Retina (tissue), 1 donor: ENCODE results near the gene TRIM71.
"Not testable (repeated sequence)": the region's sequence is repeated elsewhere in the genome, so short reads cannot be mapped to it uniquely, and the experiment has no call there.

Experiments
- DNase-seq: peaks from one replicate; pipeline ENCODE4 v3.0.0-alpha.2; 2016

Gene TRIM71

DNA sequence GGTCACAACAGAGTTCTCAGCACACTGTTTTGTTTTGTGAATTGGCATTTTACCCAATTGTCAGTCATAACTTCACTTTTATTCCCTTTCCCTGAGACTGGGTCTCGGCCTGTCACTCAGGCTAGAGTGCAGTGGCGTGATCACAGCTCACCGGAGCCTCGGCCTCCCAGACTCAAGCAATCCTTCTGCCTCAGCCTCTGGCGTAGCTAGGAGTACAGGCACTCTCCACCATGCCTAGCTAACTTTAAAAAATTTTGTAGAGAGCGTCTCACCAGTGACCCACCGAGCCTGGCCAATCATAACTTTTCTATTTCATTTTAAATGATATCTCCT is 26.5 kb downstream of the TRIM71 start:
- no peak for DNase-seq

DNA sequence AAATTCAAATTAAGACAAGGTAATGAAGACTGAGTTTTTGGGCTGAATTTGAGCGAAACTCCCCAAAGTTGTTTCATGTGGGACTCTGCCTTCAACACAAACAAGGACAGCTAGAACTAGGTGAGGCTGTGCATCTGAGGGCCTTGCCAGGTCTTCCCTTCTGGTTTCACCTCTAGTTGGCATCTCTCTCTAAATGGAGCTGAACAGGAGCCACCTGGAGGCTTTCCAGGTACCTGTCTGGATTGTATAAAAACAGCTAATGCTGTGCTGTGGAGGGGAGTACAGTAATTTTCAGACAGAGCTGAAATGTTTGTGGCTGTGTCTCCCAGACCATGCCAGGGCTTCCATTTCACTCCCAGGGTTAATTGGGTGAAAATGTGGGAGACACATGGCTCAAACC is 27.1 kb downstream of the TRIM71 start:
- no peak for DNase-seq

DNA sequence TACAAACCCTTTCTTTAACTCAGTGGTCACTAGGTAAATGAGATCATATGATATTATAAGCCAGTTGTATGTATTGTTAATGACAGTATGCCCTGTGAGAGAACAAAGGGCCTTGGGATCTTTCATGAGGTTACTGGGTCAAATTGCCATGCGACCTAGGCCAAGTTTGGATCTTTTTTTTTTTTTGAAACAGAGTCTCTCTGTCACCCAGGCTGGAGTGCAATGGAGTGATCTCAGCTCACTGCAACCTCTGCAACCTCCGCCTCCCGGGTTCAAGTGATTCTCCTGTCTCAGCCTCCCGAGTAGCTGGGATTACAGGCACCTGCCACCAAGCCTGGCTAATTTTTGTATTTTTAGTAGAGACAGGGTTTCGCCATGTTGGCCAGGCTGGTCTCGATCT is 27.7 kb downstream of the TRIM71 start:
- DNase-seq = not testable (repeated sequence)

DNA sequence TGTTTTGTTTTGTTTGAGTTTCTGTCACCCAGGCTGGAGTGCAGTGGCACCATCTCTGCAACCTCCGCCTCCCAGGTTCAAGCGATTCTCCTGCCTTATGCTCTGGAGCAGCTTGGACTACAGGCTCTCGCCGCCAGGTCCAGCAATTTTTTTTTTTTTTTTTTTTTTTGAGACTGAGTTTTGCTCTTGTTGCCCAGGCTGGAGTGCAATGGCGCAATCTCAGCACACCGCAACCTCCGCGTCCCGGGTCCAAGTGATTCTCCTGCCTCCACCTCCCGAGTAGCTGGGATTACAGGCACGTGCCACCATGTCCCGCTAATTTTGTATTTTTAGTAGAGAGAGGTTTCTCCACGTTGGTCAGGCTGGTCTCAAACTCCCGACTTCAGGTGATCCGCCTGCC is 29.2 kb downstream of the TRIM71 start:
- DNase-seq = not testable (repeated sequence)

DNA sequence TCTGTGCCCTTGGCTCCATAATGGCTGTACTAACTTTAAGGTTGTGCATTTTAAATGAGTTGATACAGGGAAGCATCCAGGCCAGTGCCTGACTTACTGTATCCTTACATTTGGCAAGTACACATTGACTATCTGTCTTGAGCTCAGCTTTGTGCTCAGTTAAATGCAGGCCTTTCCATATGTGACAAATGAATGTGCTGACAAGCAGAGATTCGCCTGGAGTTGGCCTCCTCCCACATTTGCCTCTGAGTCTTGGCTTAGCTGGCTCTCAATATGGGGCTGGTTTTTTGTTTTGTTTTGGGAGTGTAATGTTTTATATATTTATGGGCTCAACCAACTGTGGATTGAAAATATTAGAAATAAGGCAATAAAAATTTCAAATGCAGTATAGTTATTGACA is 29.7 kb downstream of the TRIM71 start:
- no peak for DNase-seq

DNA sequence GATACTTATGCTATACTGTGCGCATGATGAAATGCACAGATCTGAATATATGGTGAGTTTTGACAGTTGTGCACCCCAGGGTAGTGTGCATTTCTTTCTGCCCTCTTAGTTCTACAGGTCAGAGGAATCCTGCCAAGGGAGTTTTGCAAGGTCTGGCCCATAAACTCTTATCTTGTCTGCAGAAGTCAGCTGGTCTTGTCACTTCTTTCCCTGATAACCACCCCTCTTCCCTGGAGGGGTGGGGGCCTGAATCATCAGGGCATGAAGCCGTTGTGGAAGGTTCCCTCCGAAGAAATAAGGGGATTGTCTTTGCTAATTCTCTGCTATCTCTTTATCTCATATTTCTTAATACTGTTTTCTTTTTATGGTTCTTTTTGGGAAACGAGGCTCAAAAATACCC is 30.4 kb downstream of the TRIM71 start:
- no peak for DNase-seq

DNA sequence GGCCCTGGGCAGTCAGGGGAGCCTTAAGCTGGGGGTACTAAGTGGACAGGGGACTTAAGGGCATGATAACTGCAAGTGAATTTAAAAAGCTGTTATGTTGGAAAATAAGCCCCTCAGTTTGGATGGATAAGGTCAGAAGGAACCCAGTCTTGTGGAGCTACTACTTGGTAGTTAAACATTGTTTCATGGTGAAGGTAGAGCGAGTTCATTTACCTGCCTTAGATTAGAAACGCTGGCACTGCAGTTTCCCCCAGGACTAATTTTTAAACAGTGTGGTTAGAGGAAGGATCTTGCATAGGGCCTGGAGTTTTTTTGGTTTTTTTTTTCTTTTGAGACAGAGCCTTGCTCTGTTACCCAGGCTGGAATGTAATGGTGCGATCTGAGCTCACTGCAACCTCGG is 31.2 kb downstream of the TRIM71 start:
- DNase-seq = no peak

DNA sequence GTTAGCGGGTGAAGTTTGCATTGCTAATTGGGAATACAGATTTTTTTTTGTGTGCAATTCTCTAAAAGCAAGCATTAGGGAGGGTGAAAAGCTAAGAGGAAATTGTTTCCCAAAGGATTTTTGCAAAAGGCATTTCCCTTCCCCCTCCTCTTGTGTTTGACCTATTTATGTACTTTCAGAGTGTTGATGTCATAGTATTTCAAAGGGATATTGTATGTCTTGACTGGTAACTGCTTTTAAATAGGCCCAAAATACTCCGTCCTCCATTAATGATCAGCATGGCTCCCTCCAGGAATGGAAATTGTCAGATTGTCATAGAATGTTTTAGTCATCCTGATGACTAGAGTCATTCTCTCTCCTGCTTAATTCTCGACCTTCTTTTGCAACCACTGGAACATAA is 32.4 kb downstream of the TRIM71 start:
- no peak for DNase-seq

DNA sequence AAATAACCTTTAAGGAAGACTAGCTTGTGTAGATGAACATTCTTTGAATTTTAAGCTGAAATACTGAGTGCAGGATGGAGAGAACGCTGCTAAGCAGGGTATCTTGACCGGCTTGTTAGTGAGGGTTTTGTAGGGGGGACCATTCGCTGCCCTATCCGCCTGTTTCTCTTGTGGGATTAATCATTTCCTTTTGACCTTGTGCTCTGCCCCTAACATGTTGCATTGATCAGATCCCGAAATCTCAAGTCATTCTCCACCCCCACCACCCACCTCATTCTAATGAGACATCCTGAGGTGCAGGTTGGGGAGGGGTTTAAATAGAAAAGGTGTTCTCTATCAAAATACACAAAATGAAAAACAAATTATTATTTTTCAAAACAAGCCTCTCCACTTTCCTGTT is 32.8 kb downstream of the TRIM71 start:
- DNase-seq = no peak

DNA sequence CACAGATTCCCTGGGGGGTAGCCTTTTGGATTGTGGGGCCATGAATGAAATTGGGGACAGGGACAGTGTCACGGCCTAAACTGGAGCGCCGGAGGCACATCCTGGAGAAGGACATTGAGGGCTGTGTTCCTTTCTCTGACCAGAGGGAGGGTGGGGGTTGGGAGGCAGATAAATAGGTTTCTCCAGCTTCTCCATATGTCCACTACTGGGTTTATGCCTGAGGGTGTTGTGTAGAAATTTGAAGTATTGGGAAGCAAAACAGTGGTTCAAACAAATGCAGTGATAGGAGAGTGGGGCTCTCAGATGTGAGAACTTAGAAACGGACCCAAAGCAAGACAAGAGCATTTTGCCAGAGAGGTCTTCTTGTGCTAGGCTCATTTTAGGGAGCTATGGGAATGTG is 34.3 kb downstream of the TRIM71 start:
- no peak for DNase-seq

DNA sequence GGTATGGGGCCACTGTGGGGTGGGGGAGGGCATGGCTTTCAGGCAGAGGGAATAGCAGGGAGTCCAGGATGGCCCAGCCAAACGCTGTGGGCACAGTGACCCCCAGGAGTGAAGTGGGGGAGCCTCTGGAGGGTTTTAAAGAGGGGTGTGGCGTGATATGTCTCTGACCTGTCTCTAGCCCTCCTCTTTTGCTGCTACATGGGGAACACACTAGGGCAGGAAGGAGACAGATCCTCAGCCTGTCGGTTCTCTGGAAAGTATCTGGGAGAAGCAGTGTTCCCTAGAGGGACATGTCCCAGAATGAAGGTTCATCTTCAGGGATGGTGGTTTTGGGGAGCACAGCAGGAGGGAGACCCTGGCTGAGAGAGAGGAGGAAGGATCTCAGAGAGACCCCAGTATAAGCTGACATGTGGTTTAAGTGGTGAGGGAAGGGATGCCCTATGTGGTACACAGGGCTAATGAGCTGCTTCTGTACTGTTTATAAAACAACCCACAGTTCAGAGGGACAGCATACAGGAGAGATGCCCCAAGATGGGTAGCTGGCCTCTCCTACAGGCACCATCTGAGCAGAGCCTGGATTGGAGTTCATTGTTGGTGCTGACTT is 37.7 kb downstream of the TRIM71 start:
- no peak for DNase-seq

DNA sequence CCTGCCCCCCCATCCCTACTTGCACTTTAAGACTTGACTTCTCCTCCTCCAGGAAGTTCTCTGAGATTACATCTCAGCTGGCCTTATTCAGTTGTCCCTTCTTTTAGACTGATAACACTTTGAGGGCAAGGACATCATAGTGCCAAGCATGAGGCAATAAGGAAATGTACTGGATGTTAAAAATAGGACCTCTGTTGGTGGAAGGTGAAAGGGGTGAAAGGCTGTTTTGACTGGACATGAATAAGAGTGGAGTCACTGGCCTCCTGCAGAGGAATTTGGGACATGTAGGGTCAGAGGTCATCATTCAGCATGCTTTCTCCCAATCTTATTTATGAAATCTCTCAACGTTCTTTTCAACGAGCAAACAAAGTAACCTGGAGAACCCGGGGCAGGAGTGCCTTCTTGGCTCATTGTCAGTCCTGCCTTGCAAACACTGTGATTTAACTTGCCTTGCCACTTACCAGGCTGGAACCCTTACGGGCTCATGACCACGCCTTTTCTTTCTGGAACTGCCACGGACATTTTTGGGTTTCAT is 38.6 kb downstream of the TRIM71 start:
- no peak for DNase-seq

DNA sequence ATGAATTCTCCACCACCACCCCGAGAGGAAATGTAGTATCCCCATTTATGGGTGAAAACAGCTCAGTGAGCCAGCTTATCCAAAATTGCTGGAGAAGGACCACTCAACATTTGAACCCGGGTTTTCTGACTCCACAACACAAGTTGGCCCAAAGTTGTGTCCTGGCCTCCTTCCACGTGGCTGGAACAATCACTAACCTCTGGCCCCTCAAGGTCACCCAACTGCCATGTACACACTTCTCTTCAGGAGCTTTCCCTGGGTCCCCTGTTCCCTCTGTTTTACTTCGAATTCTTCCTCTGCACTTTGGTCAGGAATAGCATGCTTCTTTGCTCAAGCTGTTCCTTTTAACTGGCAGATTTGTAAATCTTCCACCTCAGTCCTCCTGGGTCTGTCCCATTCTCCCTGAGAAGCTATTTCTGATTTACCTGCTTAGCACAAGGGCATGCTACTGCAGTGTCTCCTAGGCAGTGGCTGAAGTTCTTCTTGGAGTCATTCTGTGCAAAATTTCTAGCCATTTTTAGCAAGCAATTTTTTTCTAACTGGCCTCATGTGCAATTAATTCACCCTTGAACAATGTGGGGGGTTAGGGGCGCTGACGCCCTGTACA is 39.2 kb downstream of the TRIM71 start:
- DNase-seq = no peak

DNA sequence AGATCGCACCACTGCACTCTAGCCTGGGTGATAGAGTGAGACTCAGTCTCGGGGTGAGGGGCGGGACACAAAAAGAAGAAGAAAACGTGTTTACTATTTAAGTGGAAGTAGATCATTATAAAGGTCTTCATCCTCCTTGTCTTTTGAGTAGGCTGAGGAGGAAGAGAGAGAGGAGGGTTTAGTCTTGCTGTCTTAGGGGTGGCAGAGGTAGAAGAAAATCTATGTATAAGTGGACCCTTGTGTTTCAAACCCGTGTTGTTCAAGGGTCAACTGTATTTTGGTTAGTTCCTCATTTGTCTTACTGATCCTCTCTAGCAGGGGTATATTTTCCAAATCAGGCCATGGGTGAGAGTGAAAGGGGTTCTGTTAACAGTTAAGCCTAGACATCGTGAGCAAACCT is 40.1 kb downstream of the TRIM71 start:
- DNase-seq = no peak

DNA sequence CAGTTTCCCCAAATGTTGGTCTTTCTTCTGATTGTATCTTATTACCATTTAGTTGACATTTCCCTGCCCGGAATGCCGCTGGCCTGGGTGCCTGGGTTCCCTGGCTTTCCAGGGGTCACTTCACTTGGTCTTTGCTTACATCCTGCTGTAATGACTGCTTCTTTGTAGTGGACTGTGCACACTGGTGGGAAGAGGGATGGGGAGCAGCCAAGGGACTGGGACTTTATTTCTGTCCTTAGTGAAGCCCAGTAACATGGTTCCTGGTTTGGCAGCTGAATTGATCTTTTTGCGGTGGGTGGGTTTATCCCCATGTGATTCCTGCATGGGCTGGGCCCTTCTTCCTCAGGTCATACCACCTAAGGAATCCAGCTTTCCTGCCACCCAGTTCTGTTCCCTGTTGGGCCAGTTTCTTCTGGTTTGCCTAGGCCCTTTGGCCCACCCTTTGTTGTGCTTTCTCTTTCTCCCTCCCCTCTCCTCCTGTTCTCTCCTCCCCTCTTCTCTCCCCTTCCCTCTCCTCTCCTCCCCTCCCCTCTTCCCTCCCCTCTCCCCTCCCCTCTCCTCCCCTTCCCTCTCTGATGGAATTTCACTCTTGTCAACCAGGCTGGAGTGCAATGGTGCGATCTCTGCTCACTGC is 41.9 kb downstream of the TRIM71 start:
- DNase-seq = no peak

DNA sequence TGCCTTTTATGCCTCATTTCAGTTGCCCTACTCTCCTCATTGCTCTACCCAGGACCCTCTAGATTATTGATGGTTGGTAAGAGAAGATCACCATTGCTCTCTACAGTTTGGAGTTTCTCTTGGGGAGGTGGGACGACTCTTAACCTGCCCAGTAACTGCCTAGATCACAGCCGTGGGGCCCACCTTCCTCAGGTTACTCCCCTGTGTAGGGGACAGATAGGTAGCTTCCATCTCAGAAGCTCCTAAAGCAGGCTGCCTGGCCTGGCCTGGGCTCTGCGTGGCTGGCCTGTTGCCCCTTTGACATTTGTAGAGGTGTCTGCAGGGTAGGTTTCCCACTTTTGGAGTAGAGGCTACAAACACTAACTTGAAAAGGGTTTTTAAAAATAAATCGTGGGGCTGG is 42.7 kb downstream of the TRIM71 start:
- DNase-seq = no peak

DNA sequence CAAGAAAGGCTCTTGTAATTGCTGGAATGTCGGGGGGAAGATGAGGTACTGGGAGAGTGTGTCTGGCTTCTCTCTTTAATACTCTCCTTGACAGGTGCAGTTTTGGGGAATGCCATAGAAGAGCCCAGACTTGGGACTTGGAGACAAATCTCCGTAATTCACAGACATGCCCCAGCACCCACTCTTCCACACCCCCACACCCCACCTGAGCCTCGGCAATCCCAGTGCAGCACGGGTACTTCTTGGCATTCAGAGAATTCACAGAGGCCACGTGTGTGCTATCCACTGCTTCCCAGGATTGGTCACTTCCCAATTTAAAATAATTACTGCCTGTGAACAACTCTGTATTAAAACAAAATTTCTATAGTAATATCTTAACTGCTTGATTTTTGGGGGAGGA is 43.9 kb downstream of the TRIM71 start:
- no peak for DNase-seq

DNA sequence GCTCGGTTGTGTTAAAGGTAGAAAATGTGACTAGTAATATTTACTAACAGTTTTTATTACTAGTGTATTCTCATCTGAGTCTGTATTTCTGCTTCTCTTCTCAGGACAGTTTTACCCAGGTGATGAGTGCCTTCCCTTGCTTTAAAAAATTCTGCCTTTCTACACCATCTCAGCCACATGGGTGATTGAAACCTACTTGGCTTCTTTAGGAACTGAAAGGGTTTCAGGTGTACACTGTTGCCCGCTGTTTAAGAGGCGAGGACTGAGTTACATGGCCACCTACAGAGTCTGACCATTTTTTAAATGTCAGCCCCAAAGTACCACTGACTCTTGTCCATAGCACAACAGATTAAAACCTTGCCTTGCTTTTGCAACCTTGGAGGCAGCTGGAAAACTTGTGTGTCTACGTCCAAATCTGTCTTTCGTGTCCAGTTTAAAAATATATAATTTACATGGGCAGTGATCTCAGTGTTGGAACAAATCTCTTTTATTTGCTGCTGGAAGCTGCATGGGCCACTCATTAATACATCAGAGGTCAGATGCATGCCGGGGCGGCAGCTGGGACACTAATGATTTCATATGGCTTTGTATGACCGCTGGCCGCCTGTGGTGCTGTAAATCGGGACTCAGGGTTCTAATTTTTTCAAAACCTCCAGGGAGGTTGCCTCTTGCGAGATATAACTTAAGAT is 44.6 kb downstream of the TRIM71 start:
- DNase-seq = peak; percentile 68

DNA sequence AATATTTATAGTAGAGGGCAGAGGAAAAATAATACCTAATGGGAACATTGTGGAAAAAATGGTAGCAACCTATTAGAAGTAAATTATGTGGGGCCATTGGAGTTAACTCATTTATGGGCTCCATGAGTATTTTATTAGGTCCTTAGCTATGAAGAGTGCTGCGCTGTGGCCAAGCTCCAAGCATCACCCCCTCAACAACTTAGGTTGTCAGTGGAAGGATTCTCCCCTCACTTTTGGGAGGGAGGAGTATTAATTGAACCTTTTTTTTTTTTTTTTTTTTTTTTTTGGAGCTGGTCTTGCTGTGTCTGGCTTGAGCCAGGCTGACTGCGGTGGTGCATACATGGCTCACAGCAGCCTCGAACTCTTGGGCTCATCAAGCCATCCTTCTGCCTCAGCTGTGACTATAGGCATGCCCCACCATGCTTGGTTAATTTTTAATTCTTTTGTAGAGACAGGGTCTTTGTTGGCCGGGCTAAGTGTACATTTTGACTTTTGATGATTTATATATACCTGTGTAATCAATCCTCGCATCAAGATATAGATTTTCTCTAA is 45.2 kb downstream of the TRIM71 start:
- no peak for DNase-seq

DNA sequence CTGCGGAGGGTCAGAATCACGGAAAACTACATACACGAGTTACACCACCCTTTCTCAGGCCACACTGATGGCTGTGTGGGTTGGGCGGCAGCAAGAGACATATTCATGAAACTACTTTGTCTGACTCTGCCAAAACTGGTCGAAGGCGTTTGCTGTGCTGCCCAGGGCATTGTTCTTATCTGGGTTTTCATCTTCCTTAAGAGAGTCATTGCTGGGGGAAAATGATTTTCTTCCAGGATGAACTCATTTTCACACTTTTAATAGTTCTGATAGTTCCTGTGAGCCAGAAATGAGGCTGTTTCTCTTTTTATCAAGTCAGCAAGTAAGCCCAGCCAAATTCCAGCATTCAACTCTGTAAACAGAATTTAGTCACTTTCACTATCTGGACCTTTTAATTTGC is 47.6 kb downstream of the TRIM71 start:
- DNase-seq = no peak

DNA sequence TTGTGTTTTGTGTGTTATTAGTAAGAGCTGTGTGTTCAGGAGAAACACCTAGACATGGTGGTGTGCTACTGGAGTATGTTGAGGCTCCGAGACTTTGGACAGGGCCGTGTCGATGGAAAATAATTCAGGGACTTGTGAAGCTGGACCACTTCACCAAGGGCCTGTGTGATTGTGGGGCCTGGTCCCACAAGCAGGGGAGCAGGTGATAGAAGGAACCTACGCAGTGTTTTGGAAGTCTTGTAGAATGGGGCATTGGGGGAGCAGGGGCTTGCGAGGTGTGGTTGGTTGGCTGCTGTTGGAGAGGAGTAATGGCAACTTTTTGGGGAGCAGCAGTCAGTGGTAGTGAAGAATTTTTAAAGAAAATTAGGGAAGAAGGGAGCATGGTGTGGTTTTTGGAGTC is 48.7 kb downstream of the TRIM71 start:
- DNase-seq = no peak

DNA sequence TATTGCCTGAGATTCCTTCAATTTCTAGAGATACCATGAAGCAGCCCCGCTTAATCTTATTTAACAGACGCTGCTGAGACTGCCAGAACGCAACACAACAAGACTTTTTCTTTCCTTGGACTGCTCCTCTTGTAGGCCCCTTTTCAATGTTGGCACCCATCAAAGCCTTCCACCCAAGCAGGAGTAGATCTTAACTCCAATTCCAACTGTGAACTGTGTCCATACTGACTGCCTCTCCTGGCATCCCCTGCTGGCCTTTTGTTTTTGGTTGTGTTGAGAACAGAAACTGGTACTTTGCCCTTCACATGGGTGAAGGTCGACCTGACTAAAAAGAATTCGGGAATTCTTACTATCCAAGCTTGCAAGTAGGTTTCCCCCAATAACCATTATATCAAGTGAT is 50.2 kb downstream of the TRIM71 start:
- DNase-seq = no peak

DNA sequence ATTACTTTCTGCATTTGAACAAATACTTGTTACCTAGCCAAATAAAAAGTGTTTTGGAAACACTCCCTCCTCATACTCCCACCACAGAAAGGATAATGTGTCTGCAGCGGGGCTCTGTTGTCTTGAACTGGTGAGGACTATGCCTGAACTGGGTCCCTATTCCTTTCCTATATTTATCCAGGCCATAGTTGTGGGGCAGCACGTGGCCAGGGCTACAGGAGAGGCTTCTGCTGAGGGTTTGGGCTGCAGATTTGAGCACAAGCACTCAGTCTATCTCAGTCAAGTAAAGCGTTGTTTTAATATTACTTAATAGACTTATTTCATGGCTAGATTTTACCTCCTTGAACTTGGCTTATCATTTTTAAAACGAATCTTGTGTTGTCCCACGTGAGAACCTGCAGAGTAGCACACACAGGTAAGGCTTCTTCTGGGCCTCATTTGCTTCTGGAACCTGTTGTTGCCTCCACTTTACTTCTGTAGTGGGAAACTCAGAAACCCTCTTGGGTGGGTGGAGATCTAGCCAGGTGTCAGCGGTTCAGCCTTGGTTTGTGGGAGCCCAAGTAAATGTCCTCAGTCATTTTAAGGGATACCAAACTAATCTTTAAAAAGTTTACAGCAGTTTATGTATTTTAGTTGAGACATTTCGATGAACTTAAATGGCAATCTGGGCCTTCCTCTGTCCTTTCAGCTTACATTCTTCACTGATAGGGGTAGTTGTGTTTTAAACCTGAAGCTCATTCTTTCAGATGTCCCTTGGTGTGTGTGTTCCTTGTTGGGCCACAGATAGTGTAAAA is 51.1 kb downstream of the TRIM71 start:
- no peak for DNase-seq
